Measurements from ENCODE around the gene TROAP.
"Not testable (repeated sequence)": the region's sequence is repeated elsewhere in the genome, so short reads cannot be mapped to it uniquely, and the experiment has no call there.

TROAP gene

DNA sequence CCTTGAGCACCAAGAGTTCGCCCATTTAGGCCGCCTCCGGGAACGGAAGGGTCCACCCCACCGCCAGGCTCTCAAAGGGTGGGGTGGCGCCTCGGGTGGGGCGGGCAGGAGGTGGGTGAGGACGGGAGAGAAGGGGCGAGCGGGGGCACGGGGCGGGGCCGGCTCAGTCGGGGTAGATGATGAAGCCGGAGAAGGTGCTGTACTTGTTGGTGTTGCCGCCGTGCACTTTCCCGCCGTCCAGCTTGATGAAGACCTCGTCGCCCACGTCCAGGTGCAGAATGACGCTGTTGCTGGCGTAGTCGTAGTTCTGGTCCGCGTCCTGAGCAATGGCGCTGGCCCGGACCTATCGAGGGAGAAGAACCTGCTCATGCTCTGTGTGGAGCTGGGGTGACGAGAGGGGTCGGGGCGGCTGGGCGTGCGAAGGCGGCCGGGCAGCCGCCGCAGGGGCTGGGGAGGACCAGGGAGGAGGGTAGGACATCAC is 9.9 kb downstream of the TROAP start:
- H3K4me1 ChIP-seq (ENCODE audit: insufficient read depth, poor library complexity, severe bottlenecking) = no peaks in the 10 kb centered on the region
- peaks cover 7% of the 10 kb centered on the region for H3K27me3 ChIP-seq (ENCODE audit: insufficient read depth, poor library complexity, severe bottlenecking)
- no peaks in the 10 kb centered on the region for H3K9me3 ChIP-seq (ENCODE audit: severe bottlenecking)
- H3K4me3 ChIP-seq (ENCODE audit: severe bottlenecking) = no peak overlapping the region
- TF ChIP-seq, protein P1, sequence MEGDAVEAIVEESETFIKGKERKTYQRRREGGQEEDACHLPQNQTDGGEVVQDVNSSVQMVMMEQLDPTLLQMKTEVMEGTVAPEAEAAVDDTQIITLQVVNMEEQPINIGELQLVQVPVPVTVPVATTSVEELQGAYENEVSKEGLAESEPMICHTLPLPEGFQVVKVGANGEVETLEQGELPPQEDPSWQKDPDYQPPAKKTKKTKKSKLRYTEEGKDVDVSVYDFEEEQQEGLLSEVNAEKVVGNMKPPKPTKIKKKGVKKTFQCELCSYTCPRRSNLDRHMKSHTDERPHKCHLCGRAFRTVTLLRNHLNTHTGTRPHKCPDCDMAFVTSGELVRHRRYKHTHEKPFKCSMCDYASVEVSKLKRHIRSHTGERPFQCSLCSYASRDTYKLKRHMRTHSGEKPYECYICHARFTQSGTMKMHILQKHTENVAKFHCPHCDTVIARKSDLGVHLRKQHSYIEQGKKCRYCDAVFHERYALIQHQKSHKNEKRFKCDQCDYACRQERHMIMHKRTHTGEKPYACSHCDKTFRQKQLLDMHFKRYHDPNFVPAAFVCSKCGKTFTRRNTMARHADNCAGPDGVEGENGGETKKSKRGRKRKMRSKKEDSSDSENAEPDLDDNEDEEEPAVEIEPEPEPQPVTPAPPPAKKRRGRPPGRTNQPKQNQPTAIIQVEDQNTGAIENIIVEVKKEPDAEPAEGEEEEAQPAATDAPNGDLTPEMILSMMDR (IDR thresholded peaks at IDR 0.05; ENCODE audit: poor library complexity, severe bottlenecking) = no peak
- H3K27ac ChIP-seq (ENCODE audit: poor library complexity, severe bottlenecking) = no peak overlapping the region
- ATAC-seq (ENCODE audit: low read depth) = no peak
- H3K36me3 ChIP-seq (ENCODE audit: low read depth) = peaks cover 20% of the 10 kb centered on the region
- peak; percentile 49 for DNase-seq (ENCODE audit: low spot score)

DNA sequence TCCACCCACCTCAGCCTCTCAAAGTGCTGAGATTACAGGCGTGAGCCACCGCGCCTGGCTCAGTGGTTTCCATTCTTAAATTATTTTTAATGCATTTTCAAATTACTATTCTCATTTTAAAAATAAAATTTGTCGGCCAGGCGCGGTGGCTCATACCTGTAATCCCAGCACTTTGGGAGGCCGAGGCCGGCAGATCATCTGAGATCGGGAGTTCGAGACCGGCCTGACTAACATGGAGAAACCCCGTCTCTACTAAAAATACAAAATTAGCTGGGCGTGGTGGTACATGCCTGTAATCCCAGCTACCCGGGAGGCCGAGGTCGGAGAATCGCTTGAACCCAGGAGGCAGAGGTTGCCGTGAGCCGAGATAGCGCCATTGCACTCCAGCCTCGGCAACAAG is 10.7 kb downstream of the TROAP start:
- H3K27ac ChIP-seq (ENCODE audit: poor library complexity, severe bottlenecking); ATAC-seq (ENCODE audit: low read depth); H3K4me3 ChIP-seq (ENCODE audit: severe bottlenecking); H3K4me1 ChIP-seq (ENCODE audit: insufficient read depth, poor library complexity, severe bottlenecking); H3K9me3 ChIP-seq (ENCODE audit: severe bottlenecking); H3K27me3 ChIP-seq (ENCODE audit: insufficient read depth, poor library complexity, severe bottlenecking): not testable (repeated sequence)
- DNase-seq (ENCODE audit: low spot score) = peak; percentile 19
- H3K36me3 ChIP-seq (ENCODE audit: low read depth) = peaks cover 20% of the 10 kb centered on the region

GRCh38 chr12:49334226-49334625 is 11.2 kb downstream of the TROAP start:
- Histone ChIP-seq H3K27ac (ENCODE audit: poor library complexity, severe bottlenecking) (no peak overlapping the region), H3K36me3 (ENCODE audit: low read depth) (peaks cover 16% of the 10 kb centered on the region), H3K4me3 (ENCODE audit: severe bottlenecking) (no peak overlapping the region), H3K9me3 (ENCODE audit: severe bottlenecking) (no peaks in the 10 kb centered on the region), H3K27me3 (ENCODE audit: insufficient read depth, poor library complexity, severe bottlenecking) (peaks cover 7% of the 10 kb centered on the region), H3K4me1 (ENCODE audit: insufficient read depth, poor library complexity, severe bottlenecking) (no peaks in the 10 kb centered on the region)
- TF ChIP-seq, protein P1 (IDR thresholded peaks at IDR 0.05; ENCODE audit: poor library complexity, severe bottlenecking) = no peak
- DNase-seq (ENCODE audit: low spot score) (peak; percentile 57), ATAC-seq (ENCODE audit: low read depth) (no peak)

DNA sequence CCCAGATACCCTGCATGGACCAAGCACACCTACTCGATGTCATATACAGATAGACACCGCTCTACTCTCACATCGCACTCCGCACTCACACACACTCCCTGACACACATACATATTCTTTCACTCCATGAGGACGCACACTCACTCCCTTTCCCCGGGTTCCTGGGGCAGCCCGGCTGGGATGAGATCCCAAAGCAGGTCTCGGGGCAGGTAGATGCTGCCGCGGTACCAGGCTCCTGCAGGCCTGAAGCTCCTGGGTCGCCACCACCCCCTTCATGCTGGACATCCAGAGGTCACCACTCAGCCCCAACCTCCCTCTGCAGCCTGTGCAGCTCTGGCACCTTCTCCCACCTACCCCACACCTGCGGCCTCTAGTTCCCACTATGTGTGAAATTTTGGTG is 11.6 kb downstream of the TROAP start:
- H3K4me3 ChIP-seq (ENCODE audit: severe bottlenecking) = no peak overlapping the region
- H3K9me3 ChIP-seq (ENCODE audit: severe bottlenecking) = no peaks in the 10 kb centered on the region
- TF ChIP-seq, protein P1 (IDR thresholded peaks at IDR 0.05; ENCODE audit: poor library complexity, severe bottlenecking) = no peak
- H3K27me3 ChIP-seq (ENCODE audit: insufficient read depth, poor library complexity, severe bottlenecking) = peaks cover 7% of the 10 kb centered on the region
- DNase-seq (ENCODE audit: low spot score) (no peak), ATAC-seq (ENCODE audit: low read depth) (no peak)
- no peaks in the 10 kb centered on the region for H3K4me1 ChIP-seq (ENCODE audit: insufficient read depth, poor library complexity, severe bottlenecking)
- no peak overlapping the region for H3K27ac ChIP-seq (ENCODE audit: poor library complexity, severe bottlenecking)
- peaks cover 11% of the 10 kb centered on the region for H3K36me3 ChIP-seq (ENCODE audit: low read depth)

DNA sequence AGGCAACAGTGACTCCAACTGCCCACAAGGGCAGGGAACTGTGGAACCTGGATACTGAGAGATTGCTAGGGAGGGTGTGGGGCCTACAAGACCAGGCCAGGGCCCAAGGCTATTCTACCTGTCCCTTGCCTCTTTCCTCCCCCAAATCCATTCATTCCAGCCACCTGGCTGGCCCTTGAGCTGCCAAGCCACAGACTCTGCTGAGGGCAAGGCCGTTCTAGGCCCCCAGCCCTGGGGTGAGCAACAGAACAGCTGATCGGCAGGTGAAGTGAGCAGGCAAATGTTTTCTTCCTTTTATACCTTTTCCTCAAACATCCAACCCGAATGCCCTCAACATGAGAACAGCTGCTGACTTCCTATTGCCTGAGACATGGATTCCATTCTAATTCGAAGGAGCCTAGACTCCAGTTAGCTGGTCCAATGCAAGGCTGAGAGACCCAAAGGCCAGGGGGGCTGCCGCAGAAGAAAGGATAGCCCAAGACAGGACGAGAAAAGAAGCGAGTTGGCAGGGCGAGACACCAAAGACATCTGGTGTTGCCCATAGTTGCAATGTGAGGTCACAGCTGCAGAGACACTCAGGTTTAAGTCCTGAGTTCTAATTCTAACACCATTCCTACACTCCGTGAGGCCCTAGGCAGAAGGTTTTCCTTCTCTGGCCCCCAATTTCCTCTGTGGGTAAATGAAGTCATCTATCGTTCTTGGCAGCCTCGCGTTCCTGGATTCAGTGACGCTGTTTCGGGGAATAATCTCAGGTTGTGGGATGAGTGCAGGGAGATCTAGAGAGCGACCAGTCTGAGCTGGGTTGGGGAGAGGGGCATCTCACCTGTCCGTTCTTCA is 12.3 kb downstream of the TROAP start:
- peaks cover 7% of the 10 kb centered on the region for H3K27me3 ChIP-seq (ENCODE audit: insufficient read depth, poor library complexity, severe bottlenecking)
- ATAC-seq (ENCODE audit: low read depth) = no peak
- H3K4me1 ChIP-seq (ENCODE audit: insufficient read depth, poor library complexity, severe bottlenecking) = no peaks in the 10 kb centered on the region
- H3K36me3 ChIP-seq (ENCODE audit: low read depth) = peaks cover 7% of the 10 kb centered on the region
- peak; percentile 32 for DNase-seq (ENCODE audit: low spot score)
- H3K27ac ChIP-seq (ENCODE audit: poor library complexity, severe bottlenecking) = no peak overlapping the region
- TF ChIP-seq, protein P1 (IDR thresholded peaks at IDR 0.05; ENCODE audit: poor library complexity, severe bottlenecking) = no peak
- no peak overlapping the region for H3K4me3 ChIP-seq (ENCODE audit: severe bottlenecking)
- H3K9me3 ChIP-seq (ENCODE audit: severe bottlenecking) = no peaks in the 10 kb centered on the region

Data from RWPE2 (cell line).